MM.1S (cell line): ENCODE measurements around the gene FAM50B.

Source experiments
- DNase-seq: peaks from one replicate; pipeline ENCODE4 v3.0.0-alpha.2; 2015
- H2AFZ ChIP-seq: fragments of 300-600 bp; sonication (generic); 2 replicates; pipeline ENCODE4 v1.6.0; 2016; ENCODE audit warnings: antibody characterized with exemption, low read length
- H3F3A ChIP-seq: fragments of 300-600 bp; sonication (generic); 2 replicates; pipeline ENCODE4 v1.6.1; 2016; ENCODE audit warnings: mild to moderate bottlenecking, antibody characterized with exemption, low read length, moderate library complexity, mixed read lengths; ENCODE audit not compliant: insufficient read depth
- H3K27ac ChIP-seq: fragments of 300-600 bp; sonication (generic); 2 replicates; pipeline ENCODE4 v1.5.1; 2016; ENCODE audit warnings: mild to moderate bottlenecking, low read length
- H3K27me3 ChIP-seq: fragments of 300-600 bp; sonication (generic); replicated peaks from 2 replicates; pipeline ENCODE4 v1.6.0; 2016; ENCODE audit warnings: low read length; ENCODE audit not compliant: insufficient read depth
- H3K36me3 ChIP-seq: fragments of 300-600 bp; sonication (generic); replicated peaks from 2 replicates; pipeline ENCODE4 v1.6.1; 2016; ENCODE audit warnings: mild to moderate bottlenecking, low read length, mixed read lengths; ENCODE audit not compliant: insufficient read depth
- H3K4me1 ChIP-seq: fragments of 300-600 bp; sonication (generic); 2 replicates; pipeline ENCODE4 v1.6.1; 2016; ENCODE audit warnings: low read length, mixed read lengths
- H3K4me2 ChIP-seq: fragments of 300-600 bp; sonication (generic); 2 replicates; pipeline ENCODE4 v1.6.0; 2016; ENCODE audit warnings: low read depth, low read length
- H3K4me3 ChIP-seq: fragments of 300-600 bp; sonication (generic); 2 replicates; pipeline ENCODE4 v1.5.1; 2016; ENCODE audit warnings: low read length, mixed read lengths
- H3K79me2 ChIP-seq: fragments of 300-600 bp; sonication (generic); 2 replicates; pipeline ENCODE4 v1.6.1; 2016; ENCODE audit warnings: mixed run types, low read length, mixed read lengths
- H3K9ac ChIP-seq: fragments of 300-600 bp; sonication (generic); 2 replicates; pipeline ENCODE4 v1.6.1; 2016; ENCODE audit warnings: low read length, mixed read lengths
- H3K9me2 ChIP-seq: fragments of 300-600 bp; sonication (generic); replicated peaks from 2 replicates; pipeline ENCODE4 v1.6.1; 2016; ENCODE audit warnings: mild to moderate bottlenecking, low read length, mixed read lengths; ENCODE audit not compliant: insufficient read depth
- H3K9me3 ChIP-seq: fragments of 300-600 bp; sonication (generic); replicated peaks from 2 replicates; pipeline ENCODE4 v1.6.1; 2016; ENCODE audit warnings: mild to moderate bottlenecking, low read length, mixed read lengths; ENCODE audit not compliant: insufficient read depth
- H4K20me1 ChIP-seq: fragments of 300-600 bp; sonication (generic); 2 replicates; pipeline ENCODE4 v1.6.1; 2016; ENCODE audit warnings: mild to moderate bottlenecking, low read length, moderate library complexity, mixed read lengths; ENCODE audit not compliant: insufficient read depth
- CTCF ChIP-seq: fragments of 300-600 bp; sonication (generic); IDR thresholded peaks from 2 replicates; pipeline ENCODE4 v1.5.1; 2016; ENCODE audit warnings: antibody characterized with exemption, low read length, mixed read lengths
- EZH2 ChIP-seq: fragments of 300-600 bp; sonication (generic); optimal IDR thresholded peaks from 2 replicates; pipeline ENCODE3; 2017; ENCODE audit warnings: low read depth, mild to moderate bottlenecking, antibody characterized with exemption, low read length, mixed read lengths
- EZH2phosphoT487 ChIP-seq: fragments of 300-600 bp; sonication (generic); IDR thresholded peaks from 2 replicates; pipeline ENCODE4 v1.6.1; 2018; ENCODE audit warnings: antibody characterized with exemption, low read length

Gene FAM50B

DNA sequence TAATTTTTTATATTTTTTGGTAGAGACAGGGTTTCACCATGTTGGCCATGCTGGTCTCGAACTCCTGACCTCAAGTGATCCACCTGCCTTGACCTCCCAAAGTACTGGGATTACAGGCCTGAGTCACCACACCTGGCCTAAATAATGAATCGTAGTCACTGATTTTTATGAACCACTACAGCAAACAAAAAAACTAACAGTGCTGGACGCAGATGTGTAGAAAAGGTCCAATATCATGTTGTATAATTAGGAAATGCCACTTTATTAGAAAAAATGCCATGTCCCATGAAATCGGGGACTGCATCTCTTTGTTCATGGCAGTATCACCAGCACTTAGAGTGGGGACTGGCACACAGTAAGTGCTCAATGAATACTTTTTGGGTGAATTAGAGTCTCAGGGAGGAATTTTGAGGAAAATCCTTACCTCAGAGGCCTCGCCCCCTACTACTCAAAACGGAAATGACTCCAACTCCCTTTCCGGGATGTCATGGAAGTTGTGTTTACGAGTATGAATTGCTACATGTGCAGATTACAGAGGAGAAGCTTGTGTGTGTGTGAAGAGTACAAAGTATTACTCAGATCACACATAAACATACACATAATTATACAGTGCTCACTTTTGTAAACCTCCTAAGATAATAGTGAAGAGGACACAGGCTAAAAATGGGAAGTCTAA lies 43.6 kb upstream of the FAM50B start:
- Histone ChIP-seq H3K79me2 (no peaks in the 10 kb centered on the region), H3K9me3 (no peaks in the 10 kb centered on the region), H4K20me1 (no peaks in the 10 kb centered on the region), H3K9me2 (no peaks in the 10 kb centered on the region), H3F3A (no peaks in the 10 kb centered on the region), H2AFZ (no peak overlapping the region), H3K4me1 (0 out of 2 replicates have a peak, but pooled peaks cover 6% of the 10 kb centered on the region), H3K9ac (no peak overlapping the region), H3K27ac (no peak overlapping the region), H3K27me3 (no peaks in the 10 kb centered on the region), H3K4me2 (no peak overlapping the region), H3K36me3 (no peaks in the 10 kb centered on the region), H3K4me3 (no peak overlapping the region)
- no peak for DNase-seq
- TF ChIP-seq EZH2phosphoT487, result no peak
- no peak for TF ChIP-seq EZH2
- no peak for TF ChIP-seq CTCF

- Histone ChIP-seq H3K4me3 (no peak overlapping the region), H4K20me1 (no peaks in the 10 kb centered on the region), H3F3A (no peaks in the 10 kb centered on the region), H3K4me2 (no peak overlapping the region), H3K9me2 (no peaks in the 10 kb centered on the region), H3K79me2 (no peaks in the 10 kb centered on the region), H3K36me3 (no peaks in the 10 kb centered on the region), H3K27ac (no peak overlapping the region), H3K9me3 (no peaks in the 10 kb centered on the region), H3K27me3 (no peaks in the 10 kb centered on the region), H3K9ac (no peak overlapping the region), H2AFZ (no peak overlapping the region), H3K4me1 (0 out of 2 replicates have a peak, but pooled peaks cover 6% of the 10 kb centered on the region)
- no peak for DNase-seq
- TF ChIP-seq EZH2phosphoT487 (no peak), CTCF (no peak), EZH2 (no peak)
Observed at GRCh38 chr6:3806169-3806922, 42.8 kb upstream of the FAM50B start.

- no peak overlapping the region for H3K4me2 ChIP-seq
- no peak overlapping the region for H3K4me3 ChIP-seq
- H3K27ac ChIP-seq, result no peak overlapping the region
- no peaks in the 10 kb centered on the region for H3K36me3 ChIP-seq
- no peaks in the 10 kb centered on the region for H3K27me3 ChIP-seq
- H3K4me1 ChIP-seq, result 0 out of 2 replicates have a peak, but pooled peaks cover 6% of the 10 kb centered on the region
- H3K9me3 ChIP-seq, result no peaks in the 10 kb centered on the region
- H2AFZ ChIP-seq, result no peak overlapping the region
- H3F3A ChIP-seq, result no peaks in the 10 kb centered on the region
- no peaks in the 10 kb centered on the region for H4K20me1 ChIP-seq
- H3K9ac ChIP-seq, result no peak overlapping the region
- H3K9me2 ChIP-seq, result no peaks in the 10 kb centered on the region
- no peak for DNase-seq
- TF ChIP-seq EZH2phosphoT487, result no peak
- no peak for TF ChIP-seq EZH2
- TF ChIP-seq CTCF, result no peak
- H3K79me2 ChIP-seq, result no peaks in the 10 kb centered on the region
Observed at GRCh38 chr6:3808199-3808598, 41.0 kb upstream of the FAM50B start.
